ENCODE results near the gene ZNF155. TPM values are rescaled to one million over a fixed set of nuclear protein-coding genes. Genes with fewer than 3 reads are reported as not detected.
"Not testable (repeated sequence)": the region's sequence is repeated elsewhere in the genome, so short reads cannot be mapped to it uniquely, and the experiment has no call there.

ZNF155 gene
- total RNA-seq (10 to 100 TPM in 1 of 4 donors, 1 to 10 TPM in 3; 6.9 to 11.5 (median 7.4) TPM), polyA plus RNA-seq (6.0 TPM)
- long read RNA-seq, donor 1, transcript ZNF155-201 (5 exons, 2,596 nt): major isoform, 6 of 15 reads
- long read RNA-seq, donor 1, partial matches to known transcripts: 1 of 15 reads
- long read RNA-seq, donor 1, other reads (novel, unspliced or antisense): 8 of 15 reads
- long read RNA-seq, donor 2, partial matches to known transcripts: 0 of 1 reads
- long read RNA-seq, donor 2, other reads (novel, unspliced or antisense): 0 of 1 reads
- long read RNA-seq, donor 3, transcript ZNF155-201 (5 exons, 2,596 nt): major isoform, 18 of 24 reads
- long read RNA-seq, donor 3, partial matches to known transcripts: 1 of 24 reads
- long read RNA-seq, donor 3, other reads (novel, unspliced or antisense): 2 of 24 reads
- long read RNA-seq, donor 4, partial matches to known transcripts: 0 of 3 reads
- long read RNA-seq, donor 4, other reads (novel, unspliced or antisense): 0 of 3 reads

DNA sequence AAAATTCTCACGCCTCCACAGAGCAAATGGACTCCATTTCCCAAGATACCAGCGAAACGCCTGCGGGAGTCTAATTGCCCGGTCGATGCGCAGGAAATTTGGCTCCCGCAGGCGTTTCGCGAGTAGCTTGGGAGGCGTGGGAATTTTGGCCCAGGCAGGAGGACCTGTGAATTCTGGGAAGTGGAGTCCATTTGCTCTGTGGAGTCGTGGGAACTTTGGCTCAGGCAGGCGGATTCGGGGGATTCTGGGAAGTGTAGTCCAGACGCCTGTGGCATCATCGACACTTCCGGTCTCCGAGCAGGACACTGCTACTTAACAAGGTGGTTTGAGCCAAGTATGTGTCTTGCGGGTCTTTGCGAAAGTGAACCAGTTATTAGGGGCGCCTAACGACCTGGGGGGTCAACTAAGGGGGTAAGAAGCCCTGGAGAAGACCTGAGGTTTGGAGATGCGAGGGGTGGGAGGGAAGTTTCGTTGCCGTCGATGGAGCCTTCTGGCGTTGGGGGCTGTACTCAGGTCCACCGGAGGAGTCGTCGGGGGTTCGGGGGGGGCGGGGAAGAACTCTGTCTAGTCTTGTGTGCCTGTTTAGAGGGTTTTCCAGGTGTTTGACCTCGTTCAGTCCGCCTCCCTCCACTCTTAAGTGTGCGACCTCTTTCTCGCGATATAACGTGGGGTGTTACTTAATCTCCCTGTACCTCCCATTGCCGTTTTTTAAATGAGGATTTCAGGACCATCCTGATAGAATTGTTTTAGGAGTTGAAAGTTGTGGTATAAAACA is at the start of gene ZNF155:
Gene ZNF155 (plus strand): TSS at position 277 of the 775 bp plus-strand sequence. CDS start 4,356 bp downstream, outside the sequence.
- Histone ChIP-seq H3K4me1 (ENCODE audit: control insufficient read depth, insufficient read depth, low read length) (peaks cover 2% of the 10 kb centered on the region), H3K4me3 (ENCODE audit: low read length) (peak within 1 kb of the TSS; percentile 98), H3K9me3 (ENCODE audit: control insufficient read depth, low read length) (no peaks in the 10 kb centered on the region), H3K27ac (ENCODE audit: low read length) (peak within 1 kb of the TSS; percentile 96), H3K27me3 (ENCODE audit: control insufficient read depth, insufficient read depth) (no peaks in the 10 kb centered on the region)
- ATAC-seq: peak; percentile 100
- peak; percentile 93 to 95 (median 95) for DNase-seq
- intact Hi-C loops (cut with DNase I): no loop called here
- WGBS: under 1% methylated on average over 40 of the region's 40 CpGs

DNA sequence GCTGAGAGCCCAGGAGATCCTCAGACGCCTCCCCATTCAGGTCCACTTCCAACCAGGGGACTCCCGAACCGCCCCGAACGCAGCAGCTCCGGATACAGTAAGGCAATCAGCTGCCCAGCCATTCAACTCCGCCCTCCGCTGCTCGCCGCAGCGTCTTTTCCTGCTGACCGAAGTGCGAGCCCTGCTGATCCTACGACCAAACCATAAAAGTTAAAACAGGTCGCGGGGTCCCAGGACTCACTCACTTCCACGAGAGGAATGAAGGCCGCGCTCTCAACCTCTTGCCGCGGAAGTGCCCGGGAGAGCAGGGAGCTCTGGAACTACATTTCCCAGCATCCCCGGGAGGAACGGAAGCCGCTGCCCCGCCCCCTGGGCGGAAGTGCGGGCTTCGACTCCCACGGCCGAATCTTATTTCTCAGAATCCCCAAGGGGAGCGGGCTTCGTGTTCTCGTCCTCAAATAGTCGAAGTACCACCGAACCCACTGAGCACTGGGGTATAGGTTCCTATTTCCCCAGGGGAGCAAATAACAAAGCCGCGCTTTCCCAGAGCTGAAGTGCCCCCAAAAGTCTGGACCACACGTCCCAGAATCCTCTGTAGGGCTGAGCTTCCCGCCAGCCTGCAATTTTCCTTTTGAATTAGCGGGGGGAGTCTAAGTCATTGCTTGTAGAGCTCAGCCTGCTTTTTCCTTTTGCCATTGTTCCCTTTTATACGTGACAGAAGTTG is 48.8 kb upstream of the ZNF155 start, which contains the start of gene ZNF45:
Gene ZNF45 (minus strand): TSS at position 298 of the 724 bp plus-strand sequence. CDS start 13,097 bp downstream, outside the sequence.
- no peaks in the 10 kb centered on the region for H3K27me3 ChIP-seq (ENCODE audit: control insufficient read depth, insufficient read depth)
- DNase-seq (peak; percentile 91 to 94 (median 93)), ATAC-seq (peak; percentile 99)
- under 1% methylated on average over 42 of the region's 42 CpGs for WGBS
- H3K9me3 ChIP-seq (ENCODE audit: control insufficient read depth, low read length): no peaks in the 10 kb centered on the region
- peak within 1 kb of the TSS; percentile 99 for H3K27ac ChIP-seq (ENCODE audit: low read length)
- peak within 1 kb of the TSS; percentile 99 for H3K4me3 ChIP-seq (ENCODE audit: low read length)
- intact Hi-C loops (cut with DNase I): no loop called here
- H3K4me1 ChIP-seq (ENCODE audit: control insufficient read depth, insufficient read depth, low read length): no peaks in the 10 kb centered on the region

DNA sequence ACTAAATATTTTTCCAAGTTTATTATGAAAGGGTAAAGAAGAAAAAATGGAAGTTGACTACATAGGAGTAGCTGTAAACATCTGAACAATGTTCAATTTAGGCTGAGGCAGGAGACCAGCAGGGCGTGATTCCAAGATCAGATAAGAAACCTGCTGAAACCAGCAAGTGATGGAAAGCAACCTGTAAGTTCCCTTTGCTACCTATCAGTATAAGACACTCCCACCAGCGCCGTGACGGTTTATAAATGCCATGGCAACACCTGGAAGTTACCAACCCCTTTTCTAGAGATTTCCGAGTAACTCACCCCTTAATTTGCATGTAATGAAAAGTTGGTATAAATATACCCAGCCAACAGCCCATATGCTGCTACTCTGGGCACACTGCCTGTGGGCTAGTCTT is 47.8 kb upstream of the ZNF155 start:
- H3K4me1 ChIP-seq (ENCODE audit: control insufficient read depth, insufficient read depth, low read length): no peaks in the 10 kb centered on the region
- H3K4me3 ChIP-seq (ENCODE audit: low read length): no peak overlapping the region
- ATAC-seq (no peak), DNase-seq (no peak)
- intact Hi-C loops (cut with DNase I): no loop called here
- 72% methylated on average over 5 of the region's 5 CpGs for WGBS
- no peaks in the 10 kb centered on the region for H3K9me3 ChIP-seq (ENCODE audit: control insufficient read depth, low read length)
- H3K27me3 ChIP-seq (ENCODE audit: control insufficient read depth, insufficient read depth): no peaks in the 10 kb centered on the region
- no peak overlapping the region for H3K27ac ChIP-seq (ENCODE audit: low read length)

DNA sequence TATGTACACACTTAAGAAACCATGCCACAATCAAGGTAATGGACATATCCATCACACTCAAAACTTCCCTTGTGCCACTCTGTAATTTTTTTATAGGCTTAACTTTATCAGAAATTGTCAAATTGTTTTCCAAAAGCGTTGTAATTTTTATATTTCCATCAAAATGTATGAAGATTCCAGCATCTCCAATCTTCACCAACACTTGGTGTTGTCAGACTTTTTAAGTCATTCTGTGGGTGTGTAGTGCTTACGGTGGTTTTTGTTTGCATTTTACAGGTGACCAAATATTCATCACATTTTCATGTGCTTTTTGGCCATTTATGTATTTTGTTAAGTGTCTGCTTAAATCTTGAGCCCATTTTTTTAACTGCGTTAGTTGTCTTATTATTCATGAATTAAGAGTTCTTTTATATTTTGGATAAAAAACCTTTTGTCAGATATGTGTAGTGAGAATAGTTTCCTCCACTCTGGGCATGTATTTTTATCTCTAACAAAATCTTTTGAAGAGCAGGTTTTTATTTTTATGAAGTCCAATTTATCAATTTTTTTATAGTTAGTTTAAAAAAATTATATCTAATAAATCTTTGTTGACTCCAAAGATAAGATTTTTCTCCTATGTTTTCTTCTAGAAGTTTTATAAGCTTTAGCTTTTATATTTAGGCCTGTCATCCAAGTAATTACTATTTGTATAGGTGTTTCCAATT is 44.3 kb upstream of the ZNF155 start:
- 66% methylated on average over 3 of the region's 3 CpGs for WGBS
- H3K27ac ChIP-seq (ENCODE audit: low read length): no peak overlapping the region
- H3K4me3 ChIP-seq (ENCODE audit: low read length): no peak overlapping the region
- H3K27me3 ChIP-seq (ENCODE audit: control insufficient read depth, insufficient read depth): no peaks in the 10 kb centered on the region
- DNase-seq: no peak
- H3K4me1 ChIP-seq (ENCODE audit: control insufficient read depth, insufficient read depth, low read length): no peaks in the 10 kb centered on the region
- intact Hi-C loops (cut with DNase I): no loop called here
- no peaks in the 10 kb centered on the region for H3K9me3 ChIP-seq (ENCODE audit: control insufficient read depth, low read length)
- no peak for ATAC-seq

DNA sequence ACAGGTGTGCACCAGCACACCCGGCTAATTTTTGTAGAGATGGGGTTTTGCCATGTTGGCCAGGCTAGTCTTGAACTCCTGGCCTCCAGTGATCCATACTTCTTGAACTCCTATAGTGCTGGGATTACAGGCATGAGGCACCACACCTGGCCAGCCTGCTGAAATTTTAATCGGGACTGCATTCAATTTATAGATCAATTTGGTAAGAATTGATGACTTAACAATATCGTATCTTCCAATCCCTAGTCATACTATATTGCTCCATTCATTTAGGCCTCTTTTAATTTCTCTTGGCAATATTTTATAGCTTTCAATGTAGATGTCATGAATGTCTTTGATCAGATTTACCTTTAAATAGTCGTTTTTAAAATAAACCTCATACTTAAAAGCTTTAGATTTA is 43.3 kb upstream of the ZNF155 start:
- no peaks in the 10 kb centered on the region for H3K4me1 ChIP-seq (ENCODE audit: control insufficient read depth, insufficient read depth, low read length)
- intact Hi-C loops (cut with DNase I): no loop called here
- H3K27me3 ChIP-seq (ENCODE audit: control insufficient read depth, insufficient read depth): no peaks in the 10 kb centered on the region
- no peak overlapping the region for H3K27ac ChIP-seq (ENCODE audit: low read length)
- no peaks in the 10 kb centered on the region for H3K9me3 ChIP-seq (ENCODE audit: control insufficient read depth, low read length)
- H3K4me3 ChIP-seq (ENCODE audit: low read length): no peak overlapping the region
- DNase-seq (no peak), ATAC-seq (no peak)
- whole genome bisulfite sequencing: 80% methylated on average over 4 of the region's 4 CpGs

DNA sequence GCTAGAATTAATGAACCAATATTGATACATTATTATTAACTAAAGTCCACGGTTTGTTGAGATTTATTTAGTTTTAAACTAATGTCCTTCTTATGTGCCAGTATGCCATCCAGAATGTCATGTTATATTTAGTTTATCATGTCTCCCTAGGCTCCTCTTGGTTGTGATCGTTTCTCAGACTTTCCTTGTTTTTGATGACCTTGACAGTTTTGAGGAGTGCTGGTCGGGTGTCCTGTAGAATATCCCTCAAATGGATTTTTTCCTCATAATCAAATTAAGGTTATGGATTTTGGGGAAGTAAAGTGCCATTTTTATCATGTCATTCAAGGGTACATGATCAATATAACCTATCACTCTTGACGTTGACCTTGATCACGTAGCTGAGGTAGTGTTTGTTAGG is 42.8 kb upstream of the ZNF155 start:
- H3K9me3 ChIP-seq (ENCODE audit: control insufficient read depth, low read length): no peaks in the 10 kb centered on the region

DNA sequence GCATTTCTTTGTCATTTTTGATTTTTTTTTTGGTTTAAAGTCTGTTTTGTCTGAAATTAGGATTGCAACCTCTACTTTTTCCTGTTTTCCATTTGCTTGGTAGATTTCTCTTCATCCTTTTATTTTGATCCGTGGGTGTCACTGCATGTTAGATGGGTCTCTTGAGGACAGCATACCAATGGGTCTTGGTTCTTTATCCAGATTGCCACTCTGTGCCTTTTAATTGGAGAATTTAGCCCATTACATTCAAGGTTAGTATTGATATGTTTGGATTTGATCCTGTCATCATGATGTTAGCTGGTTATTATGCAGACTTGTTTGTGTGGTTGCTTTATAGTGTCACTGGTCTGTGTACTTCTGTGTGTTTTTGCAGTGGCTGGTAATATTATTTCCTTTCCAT is 36.6 kb upstream of the ZNF155 start:
- ATAC-seq; H3K4me3 ChIP-seq (ENCODE audit: low read length); H3K27ac ChIP-seq (ENCODE audit: low read length); H3K27me3 ChIP-seq (ENCODE audit: control insufficient read depth, insufficient read depth); H3K4me1 ChIP-seq (ENCODE audit: control insufficient read depth, insufficient read depth, low read length); intact Hi-C loops (cut with DNase I); DNase-seq; H3K9me3 ChIP-seq (ENCODE audit: control insufficient read depth, low read length): not testable (repeated sequence)
- 0% methylated on average over 1 of the region's 1 CpG for WGBS

More for the DNA sequence above, 42.8 kb upstream of the ZNF155 start:
- H3K27me3 ChIP-seq (ENCODE audit: control insufficient read depth, insufficient read depth): no peaks in the 10 kb centered on the region
- no peak for ATAC-seq
- DNase-seq: no peak
- H3K4me3 ChIP-seq (ENCODE audit: low read length): no peak overlapping the region
- 59% methylated on average over 5 of the region's 5 CpGs for WGBS
- no peaks in the 10 kb centered on the region for H3K4me1 ChIP-seq (ENCODE audit: control insufficient read depth, insufficient read depth, low read length)
- no peak overlapping the region for H3K27ac ChIP-seq (ENCODE audit: low read length)
- intact Hi-C loops (cut with DNase I): no loop called here

DNA sequence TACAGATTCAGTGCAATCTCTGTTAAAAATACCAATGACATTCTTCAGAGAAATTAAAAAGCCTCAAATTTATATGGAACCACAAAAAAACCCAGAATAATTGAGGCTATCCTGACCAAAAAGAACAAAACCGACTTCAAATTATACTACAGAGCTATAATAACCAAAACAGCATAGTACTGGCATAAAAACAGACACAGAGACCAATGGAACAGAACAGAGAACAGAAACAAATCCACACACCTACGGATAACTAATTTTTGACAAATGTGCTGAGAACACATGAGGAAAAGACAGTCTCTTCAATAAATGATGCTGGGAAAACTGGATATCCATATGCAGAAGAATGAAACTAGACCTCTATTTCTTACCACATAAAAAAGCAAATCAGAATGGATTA is 34.2 kb upstream of the ZNF155 start:
- H3K9me3 ChIP-seq (ENCODE audit: control insufficient read depth, low read length); H3K27me3 ChIP-seq (ENCODE audit: control insufficient read depth, insufficient read depth); ATAC-seq; intact Hi-C loops (cut with DNase I); H3K27ac ChIP-seq (ENCODE audit: low read length); H3K4me1 ChIP-seq (ENCODE audit: control insufficient read depth, insufficient read depth, low read length); H3K4me3 ChIP-seq (ENCODE audit: low read length); DNase-seq: not testable (repeated sequence)
- WGBS: 87% methylated on average over 2 of the region's 2 CpGs

DNA sequence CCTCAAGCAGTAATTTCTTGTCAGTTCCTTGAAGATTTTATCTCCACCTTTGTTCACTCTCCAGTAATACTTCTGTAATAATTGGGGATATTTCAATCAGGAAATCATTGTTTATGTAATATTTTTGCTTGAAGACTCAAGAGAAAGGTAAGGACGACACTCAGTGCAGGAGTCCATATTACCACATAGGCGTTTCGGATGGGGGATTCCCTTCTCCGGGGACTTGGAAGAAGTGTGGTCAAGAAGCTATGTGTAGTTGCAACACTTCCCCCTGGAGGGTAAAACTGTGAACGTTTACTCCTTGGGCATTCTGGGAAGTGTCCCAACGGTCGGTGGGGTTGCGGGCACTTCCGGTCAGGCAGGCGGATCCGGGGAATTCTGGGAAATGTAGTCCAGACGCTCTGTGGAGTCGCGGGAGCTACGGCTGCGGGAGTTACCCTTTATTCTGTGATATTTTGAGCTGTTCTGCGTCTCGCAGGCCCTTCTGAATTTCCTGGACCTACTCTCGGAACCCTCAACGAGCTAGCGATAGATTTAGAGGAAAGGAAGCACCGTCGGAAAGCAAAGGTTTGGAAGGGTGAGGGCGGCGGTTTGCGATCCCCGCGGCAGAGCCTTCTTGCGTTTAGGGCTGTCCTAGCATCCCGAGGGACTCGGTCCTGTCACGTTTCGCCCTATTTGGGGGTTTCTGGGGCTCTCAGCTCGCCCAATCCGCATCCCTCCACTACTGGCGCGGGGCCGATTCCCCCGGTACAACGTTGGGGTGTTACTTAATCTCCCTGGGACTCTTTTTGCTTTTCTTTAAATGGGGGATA is 32.9 kb upstream of the ZNF155 start, which contains the start of gene ZNF221:
Gene ZNF221 (plus strand): TSS at position 395 of the 812 bp plus-strand sequence. CDS start 11,499 bp downstream, outside the sequence.
- Histone ChIP-seq H3K27ac (ENCODE audit: low read length) (peak within 1 kb of the TSS; percentile 78), H3K27me3 (ENCODE audit: control insufficient read depth, insufficient read depth) (no peaks in the 10 kb centered on the region), H3K4me3 (ENCODE audit: low read length) (peak within 1 kb of the TSS; percentile 95), H3K9me3 (ENCODE audit: control insufficient read depth, low read length) (no peaks in the 10 kb centered on the region), H3K4me1 (ENCODE audit: control insufficient read depth, insufficient read depth, low read length) (no peaks in the 10 kb centered on the region)
- DNase-seq: peak; percentile 92 to 96 (median 94)
- intact Hi-C loops (cut with DNase I): no loop called here
- peak; percentile 100 for ATAC-seq
- under 1% methylated on average over 40 of the region's 40 CpGs for WGBS

Data from right cardiac atrium (tissue), 5 donors.